HepG2 (cell line): ENCODE results near the gene CNNM3. TPM values are rescaled to one million over a fixed set of nuclear protein-coding genes. Genes with fewer than 3 reads are reported as not detected.

Experiments
- ELF3 ChIP-seq: IDR thresholded peaks from 2 replicates; pipeline ENCODE4 v1.6.1; 2016; ENCODE audit warnings: missing genetic modification reagents, missing compliant biosample characterization
- HNF1B ChIP-seq: sonication (generic); formaldehyde crosslinking; IDR thresholded peaks from 2 replicates; pipeline ENCODE4 v1.5.1; 2020; ENCODE audit warnings: mild to moderate bottlenecking, moderate library complexity, missing genetic modification reagents
- RBM39 ChIP-seq: fragments of 200-400 bp; formaldehyde crosslinking; IDR thresholded peaks from one replicate; pipeline ENCODE4 v1.6.1; 2018; ENCODE audit warnings: antibody characterized with exemption, mild to moderate bottlenecking, low read depth, low read length; ENCODE audit not compliant: poor library complexity, severe bottlenecking
- SMAD1 ChIP-seq: sonication (generic); formaldehyde crosslinking; IDR thresholded peaks from 2 replicates; pipeline ENCODE4 v1.4.0; 2020; ENCODE audit warnings: missing genetic modification reagents, low read depth, mild to moderate bottlenecking, borderline replicate concordance
- SSRP1 ChIP-seq: IDR thresholded peaks from 2 replicates; pipeline ENCODE4 v1.6.1; 2016; ENCODE audit warnings: control low read depth
- ZFX ChIP-seq: sonication (generic); formaldehyde crosslinking; IDR thresholded peaks from 2 replicates; pipeline ENCODE4 v1.4.0; 2020; ENCODE audit warnings: mild to moderate bottlenecking, low read depth, missing genetic modification reagents, moderate library complexity
- ZNF296 ChIP-seq: sonication (generic); formaldehyde crosslinking; conservative IDR thresholded peaks from 2 replicates; pipeline ENCODE4 v1.5.0; 2020; ENCODE audit warnings: mild to moderate bottlenecking, missing genetic modification reagents
- ZSCAN21 ChIP-seq: sonication (generic); formaldehyde crosslinking; IDR thresholded peaks from 2 replicates; pipeline ENCODE4 v1.8.0; 2022; ENCODE audit warnings: mild to moderate bottlenecking, missing genetic modification reagents, moderate library complexity, borderline replicate concordance
- polyA plus RNA-seq, 8 experiments: library from polyadenylated mRNA; depleted of rRNA in 3 of 8; stranded (reverse) in 7 of 8; unstranded in 1 of 8; fragments of >200 nt; fragmentation: Illumina TruSeq in 4 of 8; extraction: Trizol in 4 of 8; gene quantifications; 2 replicates each; pipeline versions ENCODE4 v1.2.1 to v1.2.3, GENCODE V29; 2011 to 2016; ENCODE audit warnings: low read depth in 4 of 8, missing spikeins in 1 of 8, mixed read lengths in 1 of 8; ENCODE audit not compliant: insufficient read depth in 1 of 8
- total RNA-seq, 5 experiments: library from RNA; depleted of rRNA; stranded (reverse); fragments of >200 nt; fragmentation: Illumina TruSeq; extraction: Trizol; gene quantifications; 2 replicates each; pipeline ENCODE4 v1.2.3, GENCODE V29; 2016; ENCODE audit warnings: low read depth in 1 of 5
- TF ChIP-seq, protein P1 (sequence below): IDR thresholded peaks from 2 replicates; pipeline ENCODE4 v1.6.1; 2016; ENCODE audit warnings: missing biosample characterization, missing genetic modification reagents, low read depth
- TF ChIP-seq, protein P2 (sequence below): sonication (generic); formaldehyde crosslinking; IDR thresholded peaks from 2 replicates; pipeline ENCODE4 v1.4.0; 2020; ENCODE audit warnings: mild to moderate bottlenecking, missing genetic modification reagents, borderline replicate concordance
- TF ChIP-seq, protein P3 (sequence below): fragments of 450-650 bp; IDR thresholded peaks from 2 replicates; pipeline ENCODE4 v1.6.1; 2016
- TF ChIP-seq, protein P4 (sequence below): sonication (generic); formaldehyde crosslinking; IDR thresholded peaks from 2 replicates; pipeline ENCODE4 v1.9.0; 2022; ENCODE audit warnings: low read depth, missing genetic modification reagents

Gene CNNM3
- total and polyA plus RNA-seq, 2 of the 13 experiments (the other 11 are each of a cell fraction or from before 2014, with no cell fraction given), result 21.2 to 27.9 TPM

GRCh38 chr2:96801005-96801785, 14.9 kb upstream of the CNNM3 start (continued):
- TF ChIP-seq, protein P1, sequence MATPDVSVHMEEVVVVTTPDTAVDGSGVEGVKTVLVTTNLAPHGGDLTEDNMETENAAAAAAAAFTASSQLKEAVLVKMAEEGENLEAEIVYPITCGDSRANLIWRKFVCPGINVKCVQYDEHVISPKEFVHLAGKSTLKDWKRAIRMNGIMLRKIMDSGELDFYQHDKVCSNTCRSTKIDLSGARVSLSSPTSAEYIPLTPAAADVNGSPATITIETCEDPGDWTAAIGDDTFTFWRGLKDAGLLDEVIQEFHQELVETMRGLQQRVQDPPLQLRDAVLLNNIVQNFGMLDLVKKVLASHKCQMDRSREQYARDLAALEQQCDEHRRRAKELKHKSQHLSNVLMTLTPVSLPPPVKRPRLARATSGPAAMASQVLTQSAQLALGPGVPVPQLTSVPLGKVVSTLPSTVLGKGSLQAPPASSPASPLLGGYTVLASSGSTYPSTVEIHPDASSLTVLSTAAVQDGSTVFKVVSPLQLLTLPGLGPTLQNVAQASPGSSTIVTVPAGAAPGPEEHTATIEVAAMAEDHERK, result no peak
- TF ChIP-seq, protein P2, sequence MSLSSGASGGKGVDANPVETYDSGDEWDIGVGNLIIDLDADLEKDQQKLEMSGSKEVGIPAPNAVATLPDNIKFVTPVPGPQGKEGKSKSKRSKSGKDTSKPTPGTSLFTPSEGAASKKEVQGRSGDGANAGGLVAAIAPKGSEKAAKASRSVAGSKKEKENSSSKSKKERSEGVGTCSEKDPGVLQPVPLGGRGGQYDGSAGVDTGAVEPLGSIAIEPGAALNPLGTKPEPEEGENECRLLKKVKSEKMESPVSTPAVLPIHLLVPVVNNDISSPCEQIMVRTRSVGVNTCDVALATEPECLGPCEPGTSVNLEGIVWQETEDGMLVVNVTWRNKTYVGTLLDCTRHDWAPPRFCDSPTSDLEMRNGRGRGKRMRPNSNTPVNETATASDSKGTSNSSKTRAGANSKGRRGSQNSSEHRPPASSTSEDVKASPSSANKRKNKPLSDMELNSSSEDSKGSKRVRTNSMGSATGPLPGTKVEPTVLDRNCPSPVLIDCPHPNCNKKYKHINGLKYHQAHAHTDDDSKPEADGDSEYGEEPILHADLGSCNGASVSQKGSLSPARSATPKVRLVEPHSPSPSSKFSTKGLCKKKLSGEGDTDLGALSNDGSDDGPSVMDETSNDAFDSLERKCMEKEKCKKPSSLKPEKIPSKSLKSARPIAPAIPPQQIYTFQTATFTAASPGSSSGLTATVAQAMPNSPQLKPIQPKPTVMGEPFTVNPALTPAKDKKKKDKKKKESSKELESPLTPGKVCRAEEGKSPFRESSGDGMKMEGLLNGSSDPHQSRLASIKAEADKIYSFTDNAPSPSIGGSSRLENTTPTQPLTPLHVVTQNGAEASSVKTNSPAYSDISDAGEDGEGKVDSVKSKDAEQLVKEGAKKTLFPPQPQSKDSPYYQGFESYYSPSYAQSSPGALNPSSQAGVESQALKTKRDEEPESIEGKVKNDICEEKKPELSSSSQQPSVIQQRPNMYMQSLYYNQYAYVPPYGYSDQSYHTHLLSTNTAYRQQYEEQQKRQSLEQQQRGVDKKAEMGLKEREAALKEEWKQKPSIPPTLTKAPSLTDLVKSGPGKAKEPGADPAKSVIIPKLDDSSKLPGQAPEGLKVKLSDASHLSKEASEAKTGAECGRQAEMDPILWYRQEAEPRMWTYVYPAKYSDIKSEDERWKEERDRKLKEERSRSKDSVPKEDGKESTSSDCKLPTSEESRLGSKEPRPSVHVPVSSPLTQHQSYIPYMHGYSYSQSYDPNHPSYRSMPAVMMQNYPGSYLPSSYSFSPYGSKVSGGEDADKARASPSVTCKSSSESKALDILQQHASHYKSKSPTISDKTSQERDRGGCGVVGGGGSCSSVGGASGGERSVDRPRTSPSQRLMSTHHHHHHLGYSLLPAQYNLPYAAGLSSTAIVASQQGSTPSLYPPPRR (CRISPR knock-in tag), result 0 out of 2 replicates have a peak, but pooled peaks have one; percentile 28
- TF ChIP-seq SMAD1 (CRISPR knock-in tag) (peak; percentile 87; the same call in 1 of the 2 replicates), SSRP1 (no peak), ELF3 (peak; percentile 48; the same call in 1 of the 2 replicates), HNF1B (CRISPR knock-in tag) (peak; percentile 35; the same call in 1 of the 2 replicates), RBM39 (no peak), ZNF296 (CRISPR knock-in tag) (0 out of 2 replicates have a peak, but pooled peaks have one; percentile 24), ZSCAN21 (CRISPR knock-in tag) (no peak; the same call in 1 of the 2 replicates), ZFX (peak; percentile 48; the same call in 1 of the 2 replicates)
- TF ChIP-seq, protein P3, sequence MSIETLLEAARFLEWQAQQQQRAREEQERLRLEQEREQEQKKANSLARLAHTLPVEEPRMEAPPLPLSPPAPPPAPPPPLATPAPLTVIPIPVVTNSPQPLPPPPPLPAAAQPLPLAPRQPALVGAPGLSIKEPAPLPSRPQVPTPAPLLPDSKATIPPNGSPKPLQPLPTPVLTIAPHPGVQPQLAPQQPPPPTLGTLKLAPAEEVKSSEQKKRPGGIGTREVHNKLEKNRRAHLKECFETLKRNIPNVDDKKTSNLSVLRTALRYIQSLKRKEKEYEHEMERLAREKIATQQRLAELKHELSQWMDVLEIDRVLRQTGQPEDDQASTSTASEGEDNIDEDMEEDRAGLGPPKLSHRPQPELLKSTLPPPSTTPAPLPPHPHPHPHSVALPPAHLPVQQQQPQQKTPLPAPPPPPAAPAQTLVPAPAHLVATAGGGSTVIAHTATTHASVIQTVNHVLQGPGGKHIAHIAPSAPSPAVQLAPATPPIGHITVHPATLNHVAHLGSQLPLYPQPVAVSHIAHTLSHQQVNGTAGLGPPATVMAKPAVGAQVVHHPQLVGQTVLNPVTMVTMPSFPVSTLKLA, result 0 out of 2 replicates have a peak, but pooled peaks have one; percentile 3
- TF ChIP-seq, protein P4, sequence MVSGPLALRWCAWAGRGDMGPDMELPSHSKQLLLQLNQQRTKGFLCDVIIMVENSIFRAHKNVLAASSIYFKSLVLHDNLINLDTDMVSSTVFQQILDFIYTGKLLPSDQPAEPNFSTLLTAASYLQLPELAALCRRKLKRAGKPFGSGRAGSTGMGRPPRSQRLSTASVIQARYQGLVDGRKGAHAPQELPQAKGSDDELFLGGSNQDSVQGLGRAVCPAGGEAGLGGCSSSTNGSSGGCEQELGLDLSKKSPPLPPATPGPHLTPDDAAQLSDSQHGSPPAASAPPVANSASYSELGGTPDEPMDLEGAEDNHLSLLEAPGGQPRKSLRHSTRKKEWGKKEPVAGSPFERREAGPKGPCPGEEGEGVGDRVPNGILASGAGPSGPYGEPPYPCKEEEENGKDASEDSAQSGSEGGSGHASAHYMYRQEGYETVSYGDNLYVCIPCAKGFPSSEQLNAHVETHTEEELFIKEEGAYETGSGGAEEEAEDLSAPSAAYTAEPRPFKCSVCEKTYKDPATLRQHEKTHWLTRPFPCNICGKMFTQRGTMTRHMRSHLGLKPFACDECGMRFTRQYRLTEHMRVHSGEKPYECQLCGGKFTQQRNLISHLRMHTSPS (CRISPR knock-in tag), result peak; percentile 81
